Right atrium auricular region (tissue), 2 donors: Measurements from ENCODE around the gene SAG. TPM values are rescaled to one million over a fixed set of nuclear protein-coding genes. Genes with fewer than 3 reads are reported as not detected.

Experiments used
- DNase-seq: peaks from one replicate; pipeline ENCODE4 v3.0.0-alpha.2; 2019; ENCODE audit warnings: low spot score
- H3K27ac ChIP-seq, 2 donors: fragments of 200-600 bp; sonication (generic); 1 replicate in 1 of 2; 2 replicates in 1 of 2; pipeline ENCODE4 v1.5.1; 2016 to 2019
- H3K27me3 ChIP-seq, 2 donors: fragments of 200-600 bp; sonication (generic); one replicate each; pipeline versions ENCODE4 v1.5.1 to v1.6.0; 2017 to 2019
- H3K36me3 ChIP-seq: fragments of 200-600 bp; sonication (generic); one replicate; pipeline ENCODE4 v1.5.1; 2016
- H3K4me1 ChIP-seq, 2 donors: fragments of 200-600 bp; sonication (generic); one replicate each; pipeline versions ENCODE4 v1.5.1 to v1.6.0; 2017 to 2019
- H3K4me3 ChIP-seq, 2 donors: fragments of 200-600 bp; sonication (generic); 1 replicate in 1 of 2; 2 replicates in 1 of 2; pipeline ENCODE4 v1.5.1; 2017 to 2019; ENCODE audit warnings: mild to moderate bottlenecking in 1 of 2, moderate library complexity in 1 of 2
- H3K9me3 ChIP-seq, 2 donors: fragments of 200-600 bp; sonication (generic); one replicate each; pipeline ENCODE4 v1.5.1; 2019
- total RNA-seq, 2 donors: library from RNA; depleted of rRNA; stranded (reverse); fragments of >200 nt; gene quantifications; one replicate each; pipeline ENCODE4 v1.1.0, GENCODE V29; 2016
- TF ChIP-seq, protein P1 (sequence below), 2 donors: fragments of 200-600 bp; sonication (generic); IDR thresholded peaks; one replicate each; pipeline ENCODE4 v1.5.1; 2019; ENCODE audit warnings: antibody characterized with exemption in 2 of 2

Gene SAG
- total RNA-seq, 2 donors from 2014 or later = 2.9 TPM; not detected in 1

DNA sequence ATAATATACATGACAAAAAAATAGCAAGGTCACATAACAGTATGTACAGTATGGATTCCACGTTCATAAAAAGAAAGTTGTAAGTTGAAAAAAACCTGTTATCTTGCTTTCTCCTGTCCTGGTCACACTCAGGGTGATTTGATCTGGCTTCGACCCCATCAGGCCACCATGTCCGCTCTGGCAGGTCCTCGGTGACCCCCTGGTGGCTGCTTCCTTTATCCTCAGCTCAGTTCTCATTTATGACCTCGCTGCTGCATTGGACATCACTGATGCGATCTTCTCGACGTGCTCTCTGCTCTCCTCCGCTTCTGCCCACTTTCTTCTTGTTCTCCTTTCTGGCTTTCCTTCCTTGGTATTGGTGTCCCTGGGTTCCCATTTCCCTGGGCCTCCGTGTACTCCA, 76.4 kb downstream of the SAG start:
- no peaks in the 10 kb centered on the region for H3K36me3 ChIP-seq
- no peak overlapping the region for H3K4me3 ChIP-seq
- no peaks in the 10 kb centered on the region for H3K27me3 ChIP-seq
- TF ChIP-seq, protein P1, sequence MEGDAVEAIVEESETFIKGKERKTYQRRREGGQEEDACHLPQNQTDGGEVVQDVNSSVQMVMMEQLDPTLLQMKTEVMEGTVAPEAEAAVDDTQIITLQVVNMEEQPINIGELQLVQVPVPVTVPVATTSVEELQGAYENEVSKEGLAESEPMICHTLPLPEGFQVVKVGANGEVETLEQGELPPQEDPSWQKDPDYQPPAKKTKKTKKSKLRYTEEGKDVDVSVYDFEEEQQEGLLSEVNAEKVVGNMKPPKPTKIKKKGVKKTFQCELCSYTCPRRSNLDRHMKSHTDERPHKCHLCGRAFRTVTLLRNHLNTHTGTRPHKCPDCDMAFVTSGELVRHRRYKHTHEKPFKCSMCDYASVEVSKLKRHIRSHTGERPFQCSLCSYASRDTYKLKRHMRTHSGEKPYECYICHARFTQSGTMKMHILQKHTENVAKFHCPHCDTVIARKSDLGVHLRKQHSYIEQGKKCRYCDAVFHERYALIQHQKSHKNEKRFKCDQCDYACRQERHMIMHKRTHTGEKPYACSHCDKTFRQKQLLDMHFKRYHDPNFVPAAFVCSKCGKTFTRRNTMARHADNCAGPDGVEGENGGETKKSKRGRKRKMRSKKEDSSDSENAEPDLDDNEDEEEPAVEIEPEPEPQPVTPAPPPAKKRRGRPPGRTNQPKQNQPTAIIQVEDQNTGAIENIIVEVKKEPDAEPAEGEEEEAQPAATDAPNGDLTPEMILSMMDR (IDR thresholded peaks at IDR 0.05) = no peak
- H3K27ac ChIP-seq = no peak overlapping the region
- H3K9me3 ChIP-seq = no peaks in the 10 kb centered on the region
- DNase-seq = no peak
- peaks cover 0 to 39% of the 10 kb centered on the region in 2 donors for H3K4me1 ChIP-seq

DNA sequence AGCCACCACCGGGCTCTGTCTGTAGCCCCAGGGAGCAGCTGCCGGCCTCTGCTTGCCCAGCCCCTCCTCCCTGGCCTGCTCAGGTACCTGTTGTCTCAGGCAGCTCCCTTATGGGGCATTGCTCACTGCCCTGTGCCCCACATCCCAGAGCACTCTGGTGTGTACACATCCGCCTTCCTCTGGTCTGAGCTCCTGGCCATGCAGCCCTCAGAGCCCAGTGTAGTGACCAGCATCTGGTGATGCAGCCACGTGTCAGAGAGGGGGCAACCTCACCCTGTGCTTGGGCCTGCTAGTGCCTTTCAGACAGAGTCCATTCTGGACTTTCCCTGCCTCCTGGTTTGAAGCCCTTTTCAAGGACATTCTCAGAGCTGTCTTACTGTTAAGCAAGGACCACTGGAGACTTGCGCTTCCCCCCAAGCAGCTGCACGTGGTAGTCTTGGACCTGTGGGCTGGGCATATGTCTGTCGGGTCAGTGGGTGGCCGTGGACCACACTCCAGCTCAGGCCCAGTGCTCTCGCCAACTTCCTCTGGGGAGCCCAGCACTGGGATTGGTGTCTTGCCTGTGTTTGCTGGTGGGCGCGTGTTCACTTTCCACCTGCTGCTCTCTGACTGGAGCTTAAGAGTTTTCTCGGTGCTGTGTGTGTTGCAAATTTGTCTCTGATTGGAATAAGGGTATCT, 77.3 kb downstream of the SAG start:
- Histone ChIP-seq H3K36me3 (no peaks in the 10 kb centered on the region), H3K27me3 (no peaks in the 10 kb centered on the region), H3K4me3 (no peak overlapping the region), H3K4me1 (peaks cover 0 to 39% of the 10 kb centered on the region in 2 donors), H3K27ac (peak overlapping the region; percentile 19 to 97), H3K9me3 (no peaks in the 10 kb centered on the region)
- DNase-seq = no peak
- TF ChIP-seq, protein P1 (IDR thresholded peaks at IDR 0.05) = no peak

DNA sequence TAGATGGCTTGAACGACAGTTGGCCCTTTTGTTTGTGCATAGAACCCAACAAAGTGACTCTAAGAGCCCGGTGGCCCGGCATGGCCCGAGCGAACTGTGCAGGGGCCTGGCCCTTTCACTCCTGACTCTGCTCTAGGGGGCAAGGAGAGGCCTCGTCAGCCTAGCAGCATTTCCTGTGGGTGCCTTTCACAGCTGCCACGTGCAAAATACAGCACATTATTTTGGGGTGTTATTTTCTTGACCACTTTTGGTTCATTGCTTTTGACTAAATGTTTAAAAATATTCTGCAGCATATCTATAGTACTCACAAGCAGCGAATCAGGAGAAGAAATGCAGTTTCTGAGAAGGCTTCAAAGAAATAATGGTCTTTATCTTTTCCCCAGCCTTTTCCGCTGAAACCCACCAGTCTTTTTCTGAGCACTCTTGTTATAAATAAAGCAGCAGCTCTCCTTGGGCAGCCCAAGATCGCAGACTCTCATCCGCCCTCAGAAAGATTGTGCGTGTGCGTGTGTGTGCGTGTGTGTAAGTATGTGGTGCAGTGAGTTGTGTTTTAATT, 78.0 kb downstream of the SAG start:
- no peaks in the 10 kb centered on the region for H3K27me3 ChIP-seq
- DNase-seq = no peak
- H3K4me3 ChIP-seq = no peak overlapping the region
- peaks cover 0 to 39% of the 10 kb centered on the region in 2 donors for H3K4me1 ChIP-seq
- H3K36me3 ChIP-seq = no peaks in the 10 kb centered on the region
- TF ChIP-seq, protein P1 (IDR thresholded peaks at IDR 0.05) = no peak
- peak overlapping the region; percentile 19 to 97 for H3K27ac ChIP-seq
- H3K9me3 ChIP-seq = no peaks in the 10 kb centered on the region

DNA sequence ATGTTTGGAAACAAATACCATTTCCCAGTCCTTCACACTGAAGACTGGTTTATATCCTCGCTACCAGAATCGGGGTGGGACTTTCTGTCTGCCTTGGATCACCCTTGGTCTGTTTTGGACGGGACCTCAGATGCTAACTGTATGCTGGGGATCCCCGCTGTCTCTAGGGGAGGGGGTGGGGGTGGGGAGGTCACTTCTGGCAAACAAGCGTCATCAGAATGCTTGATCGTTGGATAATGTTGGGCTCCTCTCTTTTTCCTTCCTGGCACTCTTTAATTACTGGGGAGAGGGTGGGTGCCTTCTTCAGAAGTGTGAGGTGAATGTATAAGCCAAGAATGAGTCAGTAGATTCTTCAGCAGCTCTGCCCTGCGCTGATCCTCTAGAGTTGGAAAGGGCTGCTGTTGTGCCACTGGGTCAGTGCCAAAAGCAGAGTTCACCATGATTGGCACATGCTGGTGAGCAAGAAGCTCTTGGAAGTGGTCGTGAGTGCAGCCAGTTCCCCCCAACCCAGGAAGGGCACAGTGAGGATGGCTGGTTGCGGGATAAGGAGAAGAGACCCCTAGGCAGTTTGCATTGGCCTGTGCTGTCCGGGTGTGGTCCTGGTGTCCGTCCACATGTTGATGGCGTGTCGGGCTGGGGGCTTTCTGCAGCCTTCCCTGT, 78.9 kb downstream of the SAG start:
- TF ChIP-seq, protein P1 (IDR thresholded peaks at IDR 0.05) = no peak
- Histone ChIP-seq H3K4me1 (peaks cover 0 to 39% of the 10 kb centered on the region in 2 donors), H3K27me3 (no peaks in the 10 kb centered on the region), H3K36me3 (no peaks in the 10 kb centered on the region), H3K9me3 (no peaks in the 10 kb centered on the region), H3K27ac (peak overlapping the region; percentile 88 to 97), H3K4me3 (no peak overlapping the region)
- no peak for DNase-seq

DNA sequence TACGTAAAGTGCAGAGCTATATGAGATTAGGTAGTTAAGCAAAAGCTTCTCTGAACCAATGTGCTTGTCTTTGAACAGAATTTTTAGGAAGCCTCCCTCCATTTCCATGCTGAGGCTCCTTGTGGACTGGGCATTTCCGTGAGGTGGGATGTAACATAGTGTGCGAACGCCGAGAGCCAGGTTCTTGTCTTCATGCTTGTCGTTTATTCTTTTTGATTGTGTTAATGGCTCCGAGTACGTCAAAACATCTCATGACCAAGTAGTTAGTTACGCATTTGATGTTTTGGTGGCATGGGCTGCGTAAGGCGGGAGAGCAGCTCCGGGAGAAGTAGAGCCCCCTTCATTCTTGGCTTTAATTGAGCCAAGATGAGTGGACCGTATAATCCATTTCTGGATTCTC, 79.6 kb downstream of the SAG start:
- peak overlapping the region in 1 of 2 donors; percentile 26 for H3K4me3 ChIP-seq
- H3K9me3 ChIP-seq = no peaks in the 10 kb centered on the region
- no peaks in the 10 kb centered on the region for H3K27me3 ChIP-seq
- peak overlapping the region; percentile 88 to 97 for H3K27ac ChIP-seq
- no peaks in the 10 kb centered on the region for H3K36me3 ChIP-seq
- H3K4me1 ChIP-seq = peaks cover 0 to 39% of the 10 kb centered on the region in 2 donors
- no peak for DNase-seq
- TF ChIP-seq, protein P1 (IDR thresholded peaks at IDR 0.05) = no peak
